GM21737 (cell line): Measurements from ENCODE around the gene AKT1.
"Not testable (repeated sequence)": the region's sequence is repeated elsewhere in the genome, so short reads cannot be mapped to it uniquely, and the experiment has no call there.

Source experiments
- ATAC-seq: cut with Tn5 transposase; IDR thresholded peaks from one replicate; pipeline ENCODE4 v1.9.1; 2021; ENCODE audit warnings: mild to moderate bottlenecking, moderate library complexity; ENCODE audit not compliant: unreplicated experiment

The AKT1 gene

DNA sequence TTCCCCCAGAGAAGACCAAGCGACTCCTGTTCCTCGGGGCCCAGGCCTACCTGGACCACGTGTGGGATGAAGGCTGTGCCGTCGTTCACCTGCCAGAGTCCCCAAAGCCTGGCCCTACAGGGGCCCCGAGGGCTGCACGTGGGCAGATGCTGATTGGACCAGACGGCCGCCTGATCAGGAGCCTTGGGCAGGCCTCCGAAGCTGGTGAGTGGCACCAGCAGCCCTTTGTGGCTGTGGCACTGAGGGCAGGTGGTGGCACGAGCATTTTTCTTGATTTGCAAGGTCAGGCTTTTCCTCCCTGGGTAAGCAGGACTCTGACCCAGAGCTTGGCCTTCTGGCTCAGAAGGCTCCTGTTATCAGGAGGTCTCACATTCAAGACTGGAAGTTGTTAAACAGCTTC is 39.9 kb downstream of the AKT1 start:
- ATAC-seq, result no peak

DNA sequence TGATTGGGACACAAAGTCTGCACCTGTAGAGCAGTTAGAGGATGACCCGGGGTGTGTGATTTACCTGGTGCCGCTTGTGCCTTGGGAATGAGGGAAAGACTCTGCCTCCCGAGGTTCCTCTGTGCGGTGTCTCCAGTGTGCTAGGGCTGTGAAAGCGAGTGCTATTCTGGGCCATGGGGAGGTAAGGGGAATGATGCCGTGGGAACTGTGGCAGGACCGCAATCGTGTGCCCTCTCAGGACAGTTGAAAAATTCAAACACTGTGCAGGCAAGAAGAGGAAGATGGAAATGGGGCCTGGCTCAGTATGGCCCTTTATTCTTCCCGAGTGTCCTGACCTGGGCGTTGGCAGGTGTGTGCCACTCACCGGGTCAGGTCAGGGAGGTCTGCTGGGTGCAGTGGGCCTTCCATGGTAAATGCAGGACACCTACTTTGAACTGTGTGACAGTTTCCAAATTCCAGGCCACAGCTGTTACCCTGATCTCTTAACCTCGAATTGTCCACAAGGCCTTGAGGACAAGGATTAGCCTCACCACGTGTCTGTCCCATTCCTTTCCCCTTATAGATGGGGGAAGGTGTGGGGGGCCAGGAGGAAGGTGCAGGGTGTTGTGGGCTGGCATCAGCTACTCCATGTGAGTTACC is 41.2 kb downstream of the AKT1 start:
- no peak for ATAC-seq

DNA sequence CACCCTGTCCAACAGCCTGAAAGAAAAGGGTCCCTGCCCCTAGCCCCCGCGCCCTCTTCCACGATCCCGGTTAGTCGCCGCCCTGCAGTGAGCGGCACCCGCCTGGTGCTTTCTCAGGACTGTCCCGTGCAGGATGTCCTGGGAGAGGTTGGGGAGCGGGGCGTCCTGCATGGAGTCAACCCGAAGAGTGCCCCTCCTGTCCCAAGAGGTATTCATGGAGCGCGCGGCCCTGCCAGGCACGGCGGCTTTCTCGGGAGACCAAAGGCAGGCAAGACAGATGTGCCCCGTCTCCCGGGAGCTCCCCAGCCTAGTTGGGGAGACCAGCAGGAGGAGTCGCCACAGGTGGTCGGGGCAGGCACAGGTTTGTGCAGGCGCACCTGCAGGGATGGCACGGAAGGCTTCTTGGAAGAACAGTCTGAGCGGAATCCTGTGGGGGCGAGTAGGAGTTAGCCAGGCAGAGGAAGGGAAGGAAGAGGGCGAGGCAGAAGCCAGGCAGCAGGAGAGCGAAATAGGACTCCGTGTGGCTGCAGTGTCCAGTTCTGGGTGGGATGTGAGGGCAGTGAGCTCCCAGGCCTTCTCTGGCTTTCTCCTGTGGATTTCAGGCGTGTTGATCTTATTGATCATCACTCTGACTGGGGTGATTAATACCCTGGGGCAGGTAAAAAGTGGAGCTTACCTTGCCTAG is 41.9 kb downstream of the AKT1 start:
- ATAC-seq, result no peak

DNA sequence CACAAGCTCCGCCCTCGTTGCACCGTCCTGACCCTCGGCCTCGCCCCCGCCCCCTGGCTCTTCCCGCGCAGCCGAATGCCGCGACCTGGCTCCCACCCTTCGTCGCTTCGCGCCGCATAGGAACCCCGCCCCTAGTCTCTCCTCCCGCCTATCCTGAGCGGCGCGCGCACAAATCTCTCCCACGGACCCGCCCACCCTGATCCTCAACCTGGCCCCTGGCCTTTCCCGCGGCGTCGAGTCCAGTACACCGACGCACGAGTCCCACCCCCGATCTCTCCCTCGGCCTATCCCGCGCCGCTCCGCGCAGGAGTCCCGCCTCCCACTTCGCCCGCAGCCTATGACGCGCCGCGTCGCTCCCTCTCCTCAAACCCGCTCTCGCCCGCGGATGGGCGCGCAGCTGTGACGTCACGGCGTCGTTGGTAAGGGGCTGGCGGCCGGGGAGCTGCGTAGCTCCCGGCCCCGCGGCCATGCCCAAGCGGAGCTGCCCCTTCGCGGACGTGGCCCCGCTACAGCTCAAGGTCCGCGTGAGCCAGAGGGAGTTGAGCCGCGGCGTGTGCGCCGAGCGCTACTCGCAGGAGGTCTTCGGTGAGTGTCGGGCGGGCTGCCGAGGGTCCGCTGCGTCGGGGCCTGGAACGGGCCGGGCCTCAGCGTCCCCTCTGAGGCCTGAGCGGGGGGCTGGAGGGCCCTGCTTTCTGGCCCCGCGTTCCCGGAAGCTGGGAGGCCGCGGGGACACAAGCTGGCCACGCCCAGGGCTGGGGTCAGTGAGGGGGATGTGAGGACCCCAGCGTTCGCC is 42.6 kb downstream of the AKT1 start, which contains the start of gene SIVA1:
TSS of gene SIVA1 (plus strand) at position 413 of the 793 bp plus-strand sequence. CDS start at position 468, 55 bp downstream.
- ATAC-seq, result peak; percentile 87

DNA sequence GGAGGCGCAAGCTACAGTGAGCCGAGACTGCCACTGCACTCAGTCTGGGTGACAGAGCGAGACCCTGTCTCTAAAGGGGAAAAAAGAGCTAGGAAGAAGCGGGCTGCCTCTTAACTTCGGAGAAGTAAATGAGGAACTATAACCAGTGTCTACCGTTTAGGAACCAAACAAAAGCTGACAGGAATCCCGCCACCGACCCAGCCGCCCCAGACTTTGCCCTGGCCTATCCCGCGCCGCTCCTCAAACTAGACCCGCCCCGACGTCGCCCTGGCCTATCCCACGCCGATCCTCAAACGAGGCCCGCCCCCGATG is 43.2 kb downstream of the AKT1 start:
- no peak for ATAC-seq

DNA sequence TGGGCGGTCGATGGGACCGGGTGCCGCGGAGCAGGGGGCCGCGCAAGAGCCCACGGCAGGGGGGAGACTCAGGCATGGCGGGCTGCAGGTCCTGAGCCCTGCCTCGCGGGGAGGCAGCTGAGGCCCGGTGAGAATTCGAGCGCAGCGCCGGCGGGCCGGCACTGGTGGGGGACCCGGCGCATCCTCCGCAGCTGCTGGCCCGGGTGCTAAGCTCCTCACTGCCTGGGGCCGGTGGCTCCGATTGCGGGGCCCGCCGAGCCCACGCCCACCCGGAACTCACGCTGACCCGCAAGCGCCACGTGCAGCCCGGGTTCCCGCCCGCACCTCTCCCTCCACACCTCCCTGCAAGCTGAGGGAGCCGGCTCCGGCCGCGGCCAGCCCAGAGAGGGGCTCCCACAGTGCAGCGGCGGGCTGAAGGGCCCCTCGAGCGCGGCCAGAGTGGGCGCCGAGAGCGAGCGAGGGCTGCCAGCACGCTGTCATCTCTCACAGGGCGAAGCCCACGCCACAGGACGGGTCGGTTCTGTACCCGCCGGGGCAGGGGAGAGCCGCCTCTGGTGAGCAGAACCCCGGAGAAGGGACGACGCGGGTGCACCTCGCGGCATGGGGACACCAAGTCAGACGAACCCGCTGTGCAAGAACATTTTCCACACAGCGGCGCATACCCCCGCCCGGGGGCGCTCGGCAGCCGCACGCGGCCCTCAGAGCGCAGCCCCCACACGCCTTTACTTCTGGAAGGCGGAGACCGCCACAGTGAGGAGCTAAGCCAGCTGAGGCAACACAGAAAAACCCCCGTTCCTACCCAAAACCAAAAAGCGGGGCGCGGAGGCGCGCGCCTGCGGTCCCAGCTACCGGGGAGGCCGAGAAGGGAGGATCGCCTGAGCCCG is 43.8 kb downstream of the AKT1 start:
- no peak for ATAC-seq

DNA sequence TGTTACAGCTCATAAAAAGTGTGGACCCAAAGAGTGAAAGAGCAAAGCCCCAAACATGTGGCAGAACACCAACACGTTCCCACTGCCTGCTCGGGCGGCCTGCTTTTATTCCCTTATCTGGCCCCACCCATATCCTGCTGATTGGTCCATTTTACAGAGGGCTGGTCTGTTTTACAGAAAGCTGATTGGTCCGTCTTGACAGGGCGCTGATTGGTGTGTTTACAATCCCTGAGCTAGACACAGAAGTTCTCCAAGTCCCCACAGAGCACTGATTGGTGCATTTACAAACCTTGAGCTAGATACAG is 44.8 kb downstream of the AKT1 start:
- ATAC-seq, result not testable (repeated sequence)

DNA sequence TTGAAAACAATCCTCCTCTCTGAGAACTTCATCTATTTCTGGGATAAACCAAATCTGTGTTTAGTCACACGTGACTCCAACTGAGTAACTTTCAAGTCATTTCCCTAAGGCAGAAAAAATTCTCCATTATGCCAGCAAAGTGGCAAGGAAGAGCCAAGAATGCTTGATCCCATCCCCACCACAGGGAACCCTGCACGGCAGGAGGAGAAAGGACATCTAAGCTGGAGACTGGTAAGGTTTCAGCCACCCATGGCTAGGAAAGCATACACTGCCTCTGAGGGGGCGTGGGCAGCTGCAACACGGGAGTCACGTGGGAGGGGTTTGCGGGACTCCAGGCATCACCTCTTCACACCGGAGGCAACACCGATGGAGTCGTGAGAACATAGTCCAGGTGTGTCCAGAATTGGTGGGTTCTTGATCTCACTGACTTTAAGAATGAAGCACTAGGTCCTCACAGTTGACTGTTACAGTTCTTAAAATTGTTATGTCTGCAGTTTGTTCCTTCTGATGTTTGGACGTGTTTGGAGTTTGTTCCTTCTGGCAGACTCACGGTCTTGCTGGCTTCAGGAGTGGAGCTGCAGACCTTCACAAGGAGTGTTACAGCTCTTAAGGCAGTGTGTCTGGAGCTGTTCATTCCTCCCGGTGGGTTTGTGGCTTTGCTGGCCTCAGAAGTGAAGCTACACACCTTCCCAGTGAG is 45.3 kb downstream of the AKT1 start:
- ATAC-seq, result no peak

DNA sequence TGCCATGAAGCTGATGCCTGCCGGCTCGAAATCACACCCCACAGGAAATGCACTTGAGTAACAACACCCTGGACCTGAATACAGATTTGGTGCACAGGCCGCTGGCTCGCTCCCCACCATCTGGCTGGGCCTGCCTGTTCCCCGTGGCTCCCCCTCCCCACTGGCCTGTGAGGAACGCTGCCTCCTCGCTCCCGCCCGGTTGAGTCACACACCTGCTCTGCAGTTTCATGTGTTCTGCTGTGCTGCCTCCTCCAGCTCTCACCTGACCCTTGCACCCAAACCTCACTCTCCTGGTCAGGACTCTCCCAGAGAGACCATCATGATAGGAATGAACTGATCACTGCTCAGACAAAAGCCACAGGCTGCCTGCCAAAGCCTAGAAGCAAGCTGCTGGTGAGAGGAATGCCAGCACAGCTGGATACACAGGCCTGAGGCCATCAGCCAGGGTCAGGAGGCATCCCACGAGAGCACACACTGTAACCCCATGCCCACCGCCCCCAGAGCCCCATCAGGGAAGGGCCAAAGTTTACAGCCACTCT is 46.4 kb downstream of the AKT1 start:
- ATAC-seq, result no peak

DNA sequence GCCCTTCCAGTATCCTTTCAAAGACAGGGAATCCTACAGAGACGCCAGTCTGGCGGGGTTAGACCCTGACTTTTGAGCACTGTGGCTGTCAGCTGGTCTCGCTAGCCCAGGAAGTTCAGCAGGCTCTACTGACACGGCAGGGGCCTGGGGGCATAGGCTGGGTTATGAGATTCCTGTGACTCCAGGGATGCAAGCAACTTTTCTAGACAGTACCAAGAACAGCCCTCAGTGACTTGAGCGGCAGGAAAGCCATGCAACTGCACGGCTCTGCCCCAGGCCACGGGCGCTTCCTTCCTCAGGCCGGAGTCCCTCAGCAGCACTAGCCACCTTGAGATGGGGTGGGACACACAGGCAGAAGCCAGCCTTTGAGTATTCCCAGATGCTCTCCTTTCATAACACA is 47.7 kb downstream of the AKT1 start:
- ATAC-seq, result no peak

DNA sequence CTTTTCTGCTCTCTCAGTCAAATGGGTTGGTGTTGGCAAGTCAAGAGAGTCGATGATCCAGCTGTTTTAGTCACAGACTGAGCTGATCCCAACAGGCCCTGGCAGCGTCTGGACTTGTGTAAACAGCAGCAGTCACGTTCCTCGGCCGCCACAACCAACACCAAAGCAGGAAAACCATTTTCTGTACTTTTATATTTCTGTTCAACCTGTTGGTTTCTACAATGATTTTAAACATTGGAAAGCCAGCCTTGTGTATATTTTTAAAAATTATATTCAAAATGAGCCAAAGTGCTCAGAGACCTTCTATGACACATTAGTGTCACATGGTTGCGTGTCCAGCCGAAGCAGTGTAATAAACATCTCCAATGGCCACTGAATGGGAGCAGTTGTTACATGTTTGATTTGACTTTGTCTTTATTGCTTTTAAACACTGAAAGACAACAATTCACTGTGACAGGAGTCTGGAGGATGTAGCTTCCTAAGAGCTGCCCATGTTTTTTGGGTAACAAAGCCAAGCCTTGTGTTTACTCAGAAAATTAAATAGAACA is 48.5 kb downstream of the AKT1 start:
- ATAC-seq, result no peak

DNA sequence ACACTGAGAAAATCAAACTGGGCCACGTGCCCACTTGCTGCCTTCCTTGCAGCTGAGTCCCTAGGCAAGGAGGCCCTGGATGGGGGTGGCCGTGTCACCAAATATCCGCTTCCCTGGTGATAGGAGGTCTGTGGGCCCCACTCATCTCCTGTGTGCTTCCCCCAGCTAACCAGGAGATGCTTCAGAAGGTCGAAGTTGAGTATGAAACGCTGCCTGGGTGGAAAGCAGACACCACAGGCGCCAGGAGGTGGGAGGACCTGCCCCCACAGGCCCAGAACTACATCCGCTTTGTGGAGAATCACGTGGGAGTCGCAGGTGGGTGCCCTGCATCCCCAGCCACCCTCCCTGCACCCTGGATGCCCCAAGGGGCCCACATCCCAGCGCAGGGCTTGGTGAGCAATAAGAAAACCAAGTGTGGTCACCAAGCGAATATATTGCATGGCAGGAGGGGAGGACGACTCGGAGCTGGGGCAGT is 49.4 kb downstream of the AKT1 start:
- no peak for ATAC-seq

DNA sequence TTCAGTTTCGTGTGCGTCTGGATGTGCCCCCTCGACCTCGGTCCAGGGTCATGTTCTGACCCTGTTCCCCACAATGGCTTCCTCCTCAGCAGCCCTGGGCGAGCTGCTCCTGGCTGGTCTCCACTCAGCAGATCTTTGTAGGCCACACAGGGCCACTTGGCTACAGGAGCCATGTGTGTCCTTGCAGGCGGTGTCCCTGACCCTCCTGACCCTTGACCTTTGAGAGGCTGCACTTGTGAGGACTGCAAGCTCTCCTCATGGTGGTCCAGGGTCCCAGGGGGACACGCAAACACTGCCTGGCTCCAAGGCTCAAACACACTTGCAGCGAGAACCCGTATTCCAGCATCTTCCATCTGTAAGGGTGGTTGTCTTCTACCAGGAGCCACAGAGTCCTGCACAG is 50.1 kb downstream of the AKT1 start:
- ATAC-seq, result no peak

DNA sequence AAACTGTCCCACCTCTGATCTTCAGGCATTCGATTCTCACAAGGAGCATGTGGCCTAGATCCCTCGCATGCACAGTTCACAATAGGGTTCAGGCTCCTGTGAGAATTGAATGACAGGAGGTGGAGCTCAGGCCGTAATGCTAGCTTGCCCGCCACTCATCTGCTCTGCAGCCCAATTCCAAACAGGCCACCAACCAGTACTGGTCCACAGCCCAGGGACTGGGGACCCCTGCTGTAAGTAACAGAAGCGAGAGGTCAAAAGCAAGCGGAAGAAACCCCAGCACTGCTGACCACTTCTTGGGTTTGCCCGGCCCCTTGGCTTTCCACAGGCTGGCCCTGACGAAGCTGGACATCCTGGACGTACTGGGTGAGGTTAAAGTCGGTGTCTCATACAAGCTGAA is 51.1 kb downstream of the AKT1 start:
- no peak for ATAC-seq

DNA sequence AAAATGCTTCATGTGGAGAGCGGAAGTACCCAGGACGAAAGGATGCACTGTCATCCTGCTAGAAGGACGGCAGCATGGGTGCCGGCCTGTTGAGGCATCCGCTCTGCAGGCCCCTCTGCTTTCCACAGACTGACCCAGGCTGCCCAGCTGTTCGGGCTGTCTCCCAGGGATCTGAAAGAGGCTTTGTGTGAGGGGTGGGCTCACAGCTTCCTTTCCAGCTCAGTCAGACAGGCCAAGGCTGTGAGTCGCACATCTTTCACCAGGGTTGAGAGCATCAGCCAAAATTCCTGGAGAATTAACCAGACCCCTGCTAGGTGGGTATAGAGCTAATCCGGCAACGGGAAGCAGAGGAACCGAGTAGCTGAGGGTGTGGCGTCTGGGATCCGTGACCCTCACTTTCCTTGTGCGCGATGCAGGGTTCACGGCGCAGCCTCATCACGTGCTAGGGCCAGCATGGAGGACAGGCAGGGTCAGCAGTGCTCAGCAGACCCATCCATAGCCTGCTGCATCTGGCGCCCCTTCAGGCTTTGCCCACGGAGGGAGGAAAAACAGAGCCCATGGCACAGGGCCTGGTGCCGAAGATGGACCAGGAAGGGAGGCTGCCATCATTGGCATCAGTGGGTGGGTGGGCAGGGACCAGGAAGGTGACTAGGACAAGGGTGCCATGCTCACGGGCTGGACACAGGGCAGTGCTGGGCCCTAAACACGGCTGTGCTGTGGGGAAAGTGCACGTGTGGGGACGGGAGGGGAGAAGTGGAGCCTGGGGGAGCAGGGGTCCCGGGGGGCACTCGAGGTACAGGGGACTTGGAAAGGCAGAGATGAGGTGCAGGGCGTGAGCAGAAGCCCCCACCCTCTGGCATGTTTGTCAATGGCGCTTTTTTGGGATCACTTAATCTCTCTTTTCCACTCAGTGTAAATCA is 51.8 kb downstream of the AKT1 start:
- ATAC-seq, result no peak

DNA sequence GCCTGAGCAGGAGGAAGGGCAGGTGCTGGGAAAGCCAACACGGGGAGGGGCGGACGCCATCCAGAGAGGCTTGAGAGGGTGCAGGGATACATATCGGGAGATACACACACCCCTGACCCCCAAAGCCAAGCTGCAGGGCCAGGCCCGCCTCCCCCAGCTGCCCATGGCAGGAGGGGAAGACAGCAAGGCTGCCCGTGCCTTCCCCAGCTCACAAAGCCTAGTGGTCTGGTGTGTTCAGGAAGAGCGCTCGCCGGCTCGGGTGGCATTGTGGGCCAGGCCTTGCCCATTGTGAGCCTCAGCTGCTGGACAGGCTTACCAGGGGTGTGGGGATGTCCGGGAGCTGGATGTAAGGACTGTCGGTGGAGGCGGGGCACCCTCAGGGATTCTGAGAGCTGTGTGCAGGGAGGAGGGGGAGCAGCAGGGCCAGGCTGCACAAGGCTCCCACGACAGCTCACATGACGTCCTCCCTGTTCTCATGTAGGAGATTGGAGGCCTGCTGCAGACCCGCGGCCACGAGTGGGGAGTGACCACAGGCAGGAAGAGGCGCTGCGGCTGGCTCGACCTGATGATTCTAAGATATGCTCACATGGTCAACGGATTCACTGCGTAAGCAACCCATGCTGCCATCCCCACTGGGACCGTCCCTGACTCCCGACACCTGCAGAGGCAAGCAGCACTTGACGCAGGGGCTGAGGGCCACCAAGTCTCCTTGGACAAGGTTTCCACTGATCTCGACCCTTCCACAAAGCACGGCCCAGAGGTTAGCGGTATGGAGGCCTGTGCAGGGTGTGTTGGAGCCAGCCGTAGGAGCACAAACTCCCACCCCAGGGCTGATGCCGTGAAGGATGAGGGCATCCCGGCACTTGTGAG is 52.7 kb downstream of the AKT1 start:
- no peak for ATAC-seq

DNA sequence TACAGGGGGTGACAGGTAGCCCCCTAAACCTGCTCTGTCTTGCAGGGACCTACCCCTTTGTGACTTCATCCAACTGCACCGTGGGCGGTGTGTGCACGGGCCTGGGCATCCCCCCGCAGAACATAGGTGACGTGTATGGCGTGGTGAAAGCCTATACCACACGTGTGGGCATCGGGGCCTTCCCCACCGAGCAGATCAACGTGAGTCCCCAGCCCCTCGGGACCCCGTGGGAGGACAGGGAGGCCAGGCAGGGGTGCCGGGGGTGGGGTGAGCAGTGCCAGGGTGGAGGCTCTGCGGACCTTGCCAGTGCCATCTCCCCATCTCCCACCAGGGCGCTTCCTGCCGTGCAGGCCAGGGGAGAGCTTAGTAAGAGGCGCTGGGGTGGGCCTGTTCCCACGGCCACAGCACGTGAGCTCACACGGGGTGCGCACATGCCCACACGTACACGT is 53.7 kb downstream of the AKT1 start:
- ATAC-seq, result no peak
